ENCODE measurements around the gene DRD2. TPM values are rescaled to one million over a fixed set of nuclear protein-coding genes. Genes with fewer than 3 reads are reported as not detected.

The DRD2 gene
- total and polyA plus RNA-seq, 12 donors, result 0.01 to 0.09 TPM; not detected in 10

- no peak for TF ChIP-seq CTCF (IDR thresholded peaks at IDR 0.05)
- WGBS, 2 donors, result 82 to 84% methylated on average over 5 of the region's 5 CpGs
- ATAC-seq, result no peak
Observed at GRCh38 chr11:113365895-113366294, 109.3 kb downstream of the DRD2 start.

GRCh38 chr11:113363996-113364641, 111.1 kb downstream of the DRD2 start:
- H3K9me3 ChIP-seq, result no peaks in the 10 kb centered on the region
- DNase-seq (no peak), ATAC-seq (no peak)
- WGBS, 2 donors, result 79 to 88% methylated on average over 7 of the region's 7 CpGs
- intact Hi-C loops (cut with DNase I), result loop anchor here in 1 of 10 donors (10.0 kb wide), 1 partner anchor 59 kb away; no protein-coding TSS in a partner anchor
- no peaks in the 10 kb centered on the region for H3K27me3 ChIP-seq
- no peak overlapping the region for H3K27ac ChIP-seq
- no peak for TF ChIP-seq CTCF (IDR thresholded peaks at IDR 0.05)
- peaks cover 0 to 100% (median 35%) of the 10 kb centered on the region in 9 donors for H3K36me3 ChIP-seq
- H3K4me3 ChIP-seq, result no peak overlapping the region
- no peaks in the 10 kb centered on the region for H3K4me1 ChIP-seq

More at GRCh38 chr11:113365895-113366294, 109.3 kb downstream of the DRD2 start:
- H3K4me1 ChIP-seq, result no peaks in the 10 kb centered on the region
- no peak overlapping the region for H3K27ac ChIP-seq
- no peaks in the 10 kb centered on the region for H3K27me3 ChIP-seq
- H3K9me3 ChIP-seq, result no peaks in the 10 kb centered on the region
- DNase-seq, result no peak
- intact Hi-C loops (cut with DNase I), result loop anchor here in 1 of 10 donors (10.0 kb wide), 1 partner anchor 61 kb away; no protein-coding TSS in a partner anchor
- peaks cover 0 to 93% (median 28%) of the 10 kb centered on the region in 9 donors for H3K36me3 ChIP-seq
- no peak overlapping the region for H3K4me3 ChIP-seq

- no peaks in the 10 kb centered on the region for H3K27me3 ChIP-seq
- ATAC-seq, result no peak
- no peaks in the 10 kb centered on the region for H3K9me3 ChIP-seq
- H3K4me1 ChIP-seq, result no peaks in the 10 kb centered on the region
- peaks cover 0 to 100% (median 35%) of the 10 kb centered on the region in 9 donors for H3K36me3 ChIP-seq
- no peak overlapping the region for H3K4me3 ChIP-seq
- DNase-seq, result no peak
- no peak for TF ChIP-seq CTCF (IDR thresholded peaks at IDR 0.05)
- WGBS, 2 donors, result 85 to 89% methylated on average over 5 of the region's 5 CpGs
- no peak overlapping the region for H3K27ac ChIP-seq
- intact Hi-C loops (cut with DNase I), result loop anchor here in 1 of 10 donors (10.0 kb wide), 1 partner anchor 59 kb away; no protein-coding TSS in a partner anchor
Observed at GRCh38 chr11:113363406-113363805, 111.8 kb downstream of the DRD2 start.

Small RNAs within 50 kb of the gene (microRNA-seq; reads per million reads assigned to microRNA genes)
- 0 reads per million in 2 donors for gene MIR4301

Other genes starting within 250 kb of the DRD2 start
- 10 to 100 TPM in 3 of 10 donors, 1 to 10 TPM in 7; 3.5 to 18.0 (median 8.4) TPM for gene TTC12, start 160.8 kb downstream of the DRD2 start, total RNA-seq
- gene TTC12, start 160.8 kb downstream of the DRD2 start, polyA plus RNA-seq, result 1 to 10 TPM; 3.3 to 4.7 TPM
- not detected for gene ANKK1, start 87.6 kb downstream of the DRD2 start, total RNA-seq
- gene ANKK1, start 87.6 kb downstream of the DRD2 start, polyA plus RNA-seq, result under 1 TPM; 0.06 to 0.37 TPM
- gene TMPRSS5, start 230.9 kb upstream of the DRD2 start, total RNA-seq, result 1 to 10 TPM in 1 of 10 donors, under 1 TPM in 9; 0.39 to 1.9 (median 0.48) TPM
- 1 to 10 TPM in 1 of 2 donors, under 1 TPM in 1; 0.36 to 1.9 TPM for gene TMPRSS5, start 230.9 kb upstream of the DRD2 start, polyA plus RNA-seq

Data from heart right ventricle (tissue), 16 donors.